ENCODE measurements around the gene COMMD6. TPM values are rescaled to one million over a fixed set of nuclear protein-coding genes. Genes with fewer than 3 reads are reported as not detected.
A peak's percentile ranks its signal among the peaks of the same experiment; 100 is the strongest.

The COMMD6 gene
- total RNA-seq, 1 experiment from 2014 or later = 144 TPM

DNA sequence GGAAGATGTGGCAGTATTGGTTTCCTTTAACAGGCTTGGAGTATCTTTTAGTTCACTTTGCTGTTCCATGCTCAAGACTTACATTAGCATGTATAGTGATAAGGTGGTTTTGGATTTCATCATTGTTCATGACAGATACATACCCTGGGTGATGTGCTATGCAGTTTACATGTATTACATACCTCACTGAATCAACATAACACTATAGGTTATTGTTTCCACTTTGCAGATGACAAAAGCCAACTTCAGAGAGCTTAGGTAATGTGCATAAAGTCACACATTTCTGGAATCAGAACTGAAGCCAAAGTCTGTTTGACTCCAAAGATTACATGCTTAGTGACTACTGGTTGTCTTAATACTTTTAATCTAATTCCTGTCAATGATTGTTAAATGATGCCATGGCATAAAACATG lies 7.1 kb downstream of the COMMD6 start:
- DNase-seq (ENCODE audit: low read depth) = no peak

- DNase-seq (ENCODE audit: low read depth) = no peak
Observed at GRCh38 chr13:75521956-75522355, 15.7 kb downstream of the COMMD6 start.

DNA sequence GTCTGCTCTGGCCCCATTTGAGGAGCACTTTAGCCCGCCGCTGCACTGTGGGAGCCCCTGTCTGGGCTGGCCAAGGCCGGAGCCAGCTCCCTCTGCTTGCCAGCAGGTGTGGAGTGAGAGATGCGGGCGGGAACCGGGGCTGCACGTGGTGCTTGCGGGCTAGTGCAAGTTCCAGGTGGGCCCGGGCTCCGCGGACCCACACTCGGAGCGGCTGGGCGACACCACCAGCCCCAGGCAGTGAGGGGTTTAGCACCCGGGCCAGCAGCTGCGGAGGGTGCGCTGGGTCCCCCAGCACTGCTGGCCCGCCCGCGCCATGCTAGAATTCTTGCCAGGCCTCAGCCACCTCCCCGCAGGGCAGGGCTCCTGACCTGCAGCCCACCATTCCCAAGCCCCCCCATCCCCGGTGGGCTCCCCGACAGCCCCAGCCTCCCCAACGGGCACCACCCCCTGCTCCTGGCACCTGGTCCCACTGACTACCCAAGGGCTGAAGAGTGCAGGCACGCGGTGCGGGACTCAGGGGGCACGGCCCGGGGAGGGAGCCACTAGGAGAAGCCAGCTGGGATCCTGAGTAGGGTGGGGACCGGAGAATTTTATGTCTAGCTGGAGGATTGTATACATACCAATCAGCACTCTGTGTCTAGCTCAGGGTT lies 19.1 kb downstream of the COMMD6 start:
- DNase-seq (ENCODE audit: low read depth) = no peak

GRCh38 chr13:75514080-75514995 lies 23.3 kb downstream of the COMMD6 start:
- DNase-seq (ENCODE audit: low read depth) = peak; percentile 30

GRCh38 chr13:75513271-75513670 lies 24.4 kb downstream of the COMMD6 start:
- no peak for DNase-seq (ENCODE audit: low read depth)

DNA sequence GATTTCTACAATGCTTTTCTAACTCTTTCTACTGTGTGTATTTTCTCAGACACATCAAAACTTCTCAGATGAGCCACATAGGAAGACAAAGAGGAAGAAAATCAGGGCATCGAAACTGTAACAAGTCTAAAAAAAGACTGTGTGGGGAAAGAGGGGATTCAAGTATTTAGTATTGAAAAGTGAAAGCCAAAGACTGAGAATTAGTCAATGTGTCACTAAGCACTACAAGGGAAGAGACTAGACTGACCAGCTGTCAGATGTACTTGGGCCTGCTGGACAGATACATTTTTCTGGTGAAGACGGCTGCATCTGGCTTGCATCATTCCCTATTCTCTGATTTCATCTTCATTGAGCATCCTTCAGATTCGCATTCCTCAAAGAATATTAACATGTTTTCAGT lies 25.4 kb downstream of the COMMD6 start:
- no peak for DNase-seq (ENCODE audit: low read depth)

GRCh38 chr13:75511051-75511625 lies 26.5 kb downstream of the COMMD6 start:
- no peak for DNase-seq (ENCODE audit: low read depth)

DNA sequence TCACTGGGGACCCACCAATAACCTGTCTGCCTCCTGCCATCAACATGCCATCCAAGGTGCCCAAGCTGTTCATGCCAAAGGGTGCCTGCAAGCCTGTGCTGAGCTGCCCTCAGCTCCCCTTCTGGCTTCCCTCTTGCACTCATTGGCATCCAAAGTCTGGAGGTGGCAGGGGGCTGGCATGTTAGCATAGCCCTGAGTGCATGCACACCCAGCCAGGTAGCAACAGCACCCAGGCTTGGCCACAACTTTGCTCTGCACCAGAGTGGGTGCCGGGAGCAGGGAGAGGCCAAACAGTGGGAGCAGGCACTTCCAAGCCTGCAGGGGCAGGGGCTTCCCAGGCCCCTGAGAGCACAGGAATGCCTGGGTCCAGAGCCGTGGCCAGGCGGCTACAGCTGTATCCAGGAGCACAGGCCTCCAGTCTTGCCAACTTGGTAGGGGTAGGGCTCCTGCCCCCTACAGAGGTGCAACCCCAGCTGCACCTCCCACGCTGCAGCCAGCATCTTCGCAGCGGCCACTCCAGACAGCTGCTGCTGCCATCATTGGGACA lies 29.6 kb downstream of the COMMD6 start:
- DNase-seq (ENCODE audit: low read depth) = no peak

- no peak for DNase-seq (ENCODE audit: low read depth)
Observed at GRCh38 chr13:75507027-75508001, 30.3 kb downstream of the COMMD6 start.

GRCh38 chr13:75506018-75506417 lies 31.6 kb downstream of the COMMD6 start:
- DNase-seq (ENCODE audit: low read depth) = no peak

- DNase-seq (ENCODE audit: low read depth) = no peak
Observed at GRCh38 chr13:75505327-75505726, 32.3 kb downstream of the COMMD6 start.

- DNase-seq (ENCODE audit: low read depth) = no peak
Observed at GRCh38 chr13:75495938-75496337, 41.7 kb downstream of the COMMD6 start.

GRCh38 chr13:75494491-75494890 lies 43.1 kb downstream of the COMMD6 start:
- DNase-seq (ENCODE audit: low read depth) = no peak

DNA sequence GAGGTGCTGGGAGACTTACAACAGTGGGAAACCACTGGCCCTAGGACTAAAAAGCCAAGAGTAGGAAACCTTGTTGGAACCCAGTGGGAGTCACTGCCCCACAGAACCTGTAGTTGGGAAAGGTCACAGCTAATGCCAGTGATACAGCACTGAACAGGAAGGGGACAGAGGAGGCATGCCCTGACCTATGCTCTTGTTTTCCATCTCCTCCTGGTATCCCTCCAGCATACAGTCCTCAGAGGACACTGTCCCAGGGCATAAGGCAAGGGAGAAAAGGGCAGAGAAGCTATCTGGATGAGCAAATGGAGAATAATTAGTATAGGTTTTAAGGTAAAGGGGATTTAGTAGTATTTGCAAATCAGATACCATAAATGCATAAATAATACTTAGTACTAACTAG lies 44.5 kb downstream of the COMMD6 start:
- no peak for DNase-seq (ENCODE audit: low read depth)

DNA sequence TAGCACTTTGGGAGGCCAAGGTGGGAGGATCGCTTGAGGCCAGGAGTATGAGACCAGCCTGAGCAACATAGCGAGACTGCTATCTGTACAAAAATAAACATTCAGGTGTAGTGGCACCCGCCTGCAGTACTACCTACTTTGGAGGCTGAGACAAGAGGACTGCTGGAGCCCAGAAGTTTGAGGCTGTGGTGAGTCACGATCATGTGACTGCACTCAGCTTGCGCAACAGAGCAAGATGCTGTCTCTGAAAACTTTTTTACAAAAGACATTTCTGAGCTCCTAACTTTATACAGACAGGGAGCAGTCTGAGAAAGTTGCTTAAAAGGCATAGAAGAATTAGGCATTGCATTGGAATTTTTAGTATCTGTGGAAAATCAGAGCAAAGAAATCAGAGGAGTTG lies 45.3 kb downstream of the COMMD6 start:
- no peak for DNase-seq (ENCODE audit: low read depth)

GRCh38 chr13:75491376-75491775 lies 46.3 kb downstream of the COMMD6 start:
- DNase-seq (ENCODE audit: low read depth) = no peak

GRCh38 chr13:75489502-75490263 lies 48.0 kb downstream of the COMMD6 start:
- DNase-seq (ENCODE audit: low read depth) = peak; percentile 46

- DNase-seq (ENCODE audit: low read depth) = peak; percentile 53
Observed at GRCh38 chr13:75486146-75487062, 51.2 kb downstream of the COMMD6 start.
